Nephron (organoid): Measurements from ENCODE around the gene STON1.

ENCODE experiments used
- H3K27ac Mint-ChIP-seq, 3 experiments: 2 replicates each; pipeline ENCODE4 v1.8.0; 2020; ENCODE audit warnings: mixed read lengths in 3 of 3, mild to moderate bottlenecking in 2 of 3, moderate library complexity in 1 of 3
- H3K27me3 Mint-ChIP-seq: 2 replicates; pipeline ENCODE4 v1.8.0; 2021; ENCODE audit warnings: low read depth, mild to moderate bottlenecking, moderate library complexity, mixed read lengths
- H3K36me3 Mint-ChIP-seq: 2 replicates; pipeline ENCODE4 v1.8.0; 2020; ENCODE audit warnings: low read depth, mixed read lengths
- H3K4me1 Mint-ChIP-seq: 2 replicates; pipeline ENCODE4 v1.8.0; 2020; ENCODE audit warnings: mixed read lengths
- H3K4me3 Mint-ChIP-seq, 3 experiments: 2 replicates each; pipeline ENCODE4 v1.8.0; 2020; ENCODE audit warnings: mild to moderate bottlenecking in 3 of 3, mixed read lengths in 3 of 3, moderate library complexity in 2 of 3
- H3K9me3 Mint-ChIP-seq: 2 replicates; pipeline ENCODE4 v1.8.0; 2020; ENCODE audit warnings: mixed read lengths
- TF ChIP-seq, protein P1 (sequence below), 3 experiments: fragments of 200-600 bp; sonication (generic); IDR thresholded peaks; one replicate each; pipeline ENCODE4 v1.5.0; 2021; ENCODE audit warnings: antibody characterized with exemption in 3 of 3; ENCODE audit not compliant: unreplicated experiment in 3 of 3

Gene STON1, protein sequence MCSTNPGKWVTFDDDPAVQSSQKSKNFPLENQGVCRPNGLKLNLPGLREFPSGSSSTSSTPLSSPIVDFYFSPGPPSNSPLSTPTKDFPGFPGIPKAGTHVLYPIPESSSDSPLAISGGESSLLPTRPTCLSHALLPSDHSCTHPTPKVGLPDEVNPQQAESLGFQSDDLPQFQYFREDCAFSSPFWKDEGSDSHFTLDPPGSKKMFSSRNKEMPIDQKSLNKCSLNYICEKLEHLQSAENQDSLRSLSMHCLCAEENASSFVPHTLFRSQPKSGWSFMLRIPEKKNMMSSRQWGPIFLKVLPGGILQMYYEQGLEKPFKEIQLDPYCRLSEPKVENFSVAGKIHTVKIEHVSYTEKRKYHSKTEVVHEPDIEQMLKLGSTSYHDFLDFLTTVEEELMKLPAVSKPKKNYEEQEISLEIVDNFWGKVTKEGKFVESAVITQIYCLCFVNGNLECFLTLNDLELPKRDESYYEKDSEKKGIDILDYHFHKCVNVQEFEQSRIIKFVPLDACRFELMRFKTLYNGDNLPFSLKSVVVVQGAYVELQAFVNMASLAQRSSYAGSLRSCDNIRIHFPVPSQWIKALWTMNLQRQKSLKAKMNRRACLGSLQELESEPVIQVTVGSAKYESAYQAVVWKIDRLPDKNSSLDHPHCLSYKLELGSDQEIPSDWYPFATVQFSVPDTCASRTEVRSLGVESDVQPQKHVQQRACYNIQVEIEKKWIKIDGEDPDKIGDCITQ

DNA sequence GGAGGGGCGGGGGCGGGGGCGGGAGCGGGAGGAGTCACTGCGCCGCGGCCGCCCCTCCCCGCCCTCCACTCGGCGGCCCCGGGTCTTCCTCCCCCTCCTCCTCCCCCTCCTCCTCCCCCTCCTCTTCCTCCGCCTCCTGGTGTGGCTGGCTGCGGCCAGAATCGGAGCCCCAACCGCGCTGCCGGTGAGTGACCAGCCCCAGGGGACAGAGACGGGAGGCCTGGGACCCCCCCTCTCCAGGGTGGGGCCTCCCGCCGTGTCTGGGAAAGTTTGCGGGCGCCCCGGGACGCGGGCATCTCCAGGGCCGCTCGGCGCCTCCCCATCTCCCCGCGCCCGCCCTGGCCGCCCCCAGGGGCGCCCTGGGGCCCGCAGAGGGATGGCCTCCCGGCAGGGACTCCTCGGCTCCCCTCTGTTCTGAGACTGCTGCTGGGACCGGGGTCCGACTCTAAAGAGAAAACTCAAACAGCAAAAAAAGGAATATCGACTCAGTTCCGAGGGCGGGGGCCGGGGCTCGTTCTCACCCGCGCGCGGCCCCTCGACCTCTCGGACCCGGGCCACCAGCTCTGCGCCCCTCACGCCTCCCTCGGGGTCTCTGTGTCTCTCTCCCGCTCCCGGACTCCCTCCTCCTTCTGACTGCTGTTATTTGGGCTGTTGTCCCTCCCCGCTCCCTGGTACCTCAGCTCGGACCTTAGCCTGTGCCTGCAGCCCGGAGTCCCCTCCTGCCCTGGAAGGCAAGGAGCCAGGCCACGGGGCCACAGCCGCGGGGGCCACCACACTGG lies at the start of gene STON1:
TSS of gene STON1 (plus strand) at position 122 of the 779 bp plus-strand sequence. CDS start 50,480 bp downstream, outside the sequence.
- H3K27me3 Mint-ChIP-seq = no peaks in the 10 kb centered on the region
- TF ChIP-seq, protein P1, sequence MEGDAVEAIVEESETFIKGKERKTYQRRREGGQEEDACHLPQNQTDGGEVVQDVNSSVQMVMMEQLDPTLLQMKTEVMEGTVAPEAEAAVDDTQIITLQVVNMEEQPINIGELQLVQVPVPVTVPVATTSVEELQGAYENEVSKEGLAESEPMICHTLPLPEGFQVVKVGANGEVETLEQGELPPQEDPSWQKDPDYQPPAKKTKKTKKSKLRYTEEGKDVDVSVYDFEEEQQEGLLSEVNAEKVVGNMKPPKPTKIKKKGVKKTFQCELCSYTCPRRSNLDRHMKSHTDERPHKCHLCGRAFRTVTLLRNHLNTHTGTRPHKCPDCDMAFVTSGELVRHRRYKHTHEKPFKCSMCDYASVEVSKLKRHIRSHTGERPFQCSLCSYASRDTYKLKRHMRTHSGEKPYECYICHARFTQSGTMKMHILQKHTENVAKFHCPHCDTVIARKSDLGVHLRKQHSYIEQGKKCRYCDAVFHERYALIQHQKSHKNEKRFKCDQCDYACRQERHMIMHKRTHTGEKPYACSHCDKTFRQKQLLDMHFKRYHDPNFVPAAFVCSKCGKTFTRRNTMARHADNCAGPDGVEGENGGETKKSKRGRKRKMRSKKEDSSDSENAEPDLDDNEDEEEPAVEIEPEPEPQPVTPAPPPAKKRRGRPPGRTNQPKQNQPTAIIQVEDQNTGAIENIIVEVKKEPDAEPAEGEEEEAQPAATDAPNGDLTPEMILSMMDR (IDR thresholded peaks at IDR 0.05; ENCODE audit: unreplicated experiment in 3 of 3) = no peak
- H3K4me1 Mint-ChIP-seq = peaks cover 59% of the 10 kb centered on the region
- H3K36me3 Mint-ChIP-seq = peaks cover 10% of the 10 kb centered on the region
- H3K4me3 Mint-ChIP-seq = peak within 1 kb of the TSS; percentile 94 to 98 (median 94)
- no peaks in the 10 kb centered on the region for H3K9me3 Mint-ChIP-seq
- H3K27ac Mint-ChIP-seq = peak within 1 kb of the TSS; percentile 86 to 96 (median 87)

DNA sequence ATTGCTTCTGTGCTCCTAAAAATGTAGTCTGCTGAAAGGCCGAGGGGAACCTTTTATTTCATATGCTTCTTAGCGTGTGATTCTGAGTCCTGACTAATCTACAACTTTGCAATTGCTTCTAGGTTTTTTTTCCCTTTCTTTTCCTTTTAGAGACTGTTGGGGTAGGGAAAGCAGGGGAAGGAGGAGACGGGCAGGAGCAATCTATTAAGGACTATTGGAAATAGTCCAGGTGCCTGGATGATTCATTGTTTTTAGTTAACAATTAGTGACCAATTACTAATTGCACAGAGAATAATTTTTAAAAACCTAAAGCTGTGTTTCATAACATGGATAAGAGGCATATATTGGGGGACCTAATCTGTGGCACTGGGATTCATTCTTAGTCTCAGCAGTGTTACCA lies 49.4 kb upstream of the STON1 start:
- Mint-ChIP-seq H3K27ac (peak overlapping the region; percentile 95 to 98 (median 98)), H3K36me3 (peaks cover 41% of the 10 kb centered on the region), H3K4me3 (peak overlapping the region in 1 of 3 experiments; percentile 20), H3K27me3 (no peaks in the 10 kb centered on the region), H3K4me1 (peaks cover 58% of the 10 kb centered on the region), H3K9me3 (no peaks in the 10 kb centered on the region)
- TF ChIP-seq, protein P1 (IDR thresholded peaks at IDR 0.05; ENCODE audit: unreplicated experiment in 3 of 3) = no peak

DNA sequence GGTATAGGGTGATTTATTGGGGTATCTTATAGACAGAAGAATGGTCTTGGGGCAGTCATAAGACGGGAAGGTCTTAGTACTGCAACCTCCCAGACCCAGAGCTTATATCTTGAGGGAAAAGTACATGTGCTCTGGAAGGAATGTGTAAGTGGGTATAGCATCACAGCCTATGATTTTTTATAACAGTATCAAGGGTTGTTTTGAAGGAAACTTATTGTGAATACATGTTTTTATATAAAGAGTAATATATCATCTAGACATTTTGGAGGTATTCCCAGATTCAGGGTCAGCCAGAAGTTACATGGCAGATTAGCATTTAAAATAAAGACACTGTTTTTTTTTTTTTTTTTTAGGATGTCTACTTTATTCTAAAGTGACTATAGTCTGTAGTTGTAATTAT lies 47.6 kb upstream of the STON1 start:
- Mint-ChIP-seq H3K27me3 (no peaks in the 10 kb centered on the region), H3K9me3 (no peaks in the 10 kb centered on the region), H3K36me3 (peaks cover 42% of the 10 kb centered on the region), H3K4me1 (peaks cover 60% of the 10 kb centered on the region), H3K4me3 (no peak overlapping the region), H3K27ac (peak overlapping the region; percentile 91 to 98 (median 94))
- TF ChIP-seq, protein P1 (IDR thresholded peaks at IDR 0.05; ENCODE audit: unreplicated experiment in 3 of 3) = no peak

DNA sequence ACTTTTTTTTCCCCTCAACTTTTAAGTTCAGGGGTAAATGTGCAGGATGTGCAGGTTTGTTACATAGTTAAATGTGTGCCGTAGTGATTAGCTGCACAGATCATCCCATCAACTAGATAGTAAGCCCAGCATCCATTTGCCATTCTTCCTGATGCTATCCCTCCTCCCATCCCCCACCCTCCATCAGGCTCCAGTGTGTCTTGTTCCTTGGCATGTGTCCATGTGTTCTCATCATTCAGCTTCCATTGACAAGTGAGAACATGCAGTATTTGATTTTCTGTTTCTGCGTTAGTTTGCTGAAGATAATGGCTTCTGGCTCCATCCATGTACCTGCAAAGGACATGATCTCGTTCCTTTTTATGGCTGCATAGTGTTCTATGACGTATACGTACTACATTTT lies 47.2 kb upstream of the STON1 start:
- peak overlapping the region; percentile 91 to 98 (median 94) for H3K27ac Mint-ChIP-seq
- H3K36me3 Mint-ChIP-seq = peaks cover 39% of the 10 kb centered on the region
- peaks cover 60% of the 10 kb centered on the region for H3K4me1 Mint-ChIP-seq
- no peak overlapping the region for H3K4me3 Mint-ChIP-seq
- TF ChIP-seq, protein P1 (IDR thresholded peaks at IDR 0.05; ENCODE audit: unreplicated experiment in 3 of 3) = no peak
- no peaks in the 10 kb centered on the region for H3K9me3 Mint-ChIP-seq
- H3K27me3 Mint-ChIP-seq = no peaks in the 10 kb centered on the region

DNA sequence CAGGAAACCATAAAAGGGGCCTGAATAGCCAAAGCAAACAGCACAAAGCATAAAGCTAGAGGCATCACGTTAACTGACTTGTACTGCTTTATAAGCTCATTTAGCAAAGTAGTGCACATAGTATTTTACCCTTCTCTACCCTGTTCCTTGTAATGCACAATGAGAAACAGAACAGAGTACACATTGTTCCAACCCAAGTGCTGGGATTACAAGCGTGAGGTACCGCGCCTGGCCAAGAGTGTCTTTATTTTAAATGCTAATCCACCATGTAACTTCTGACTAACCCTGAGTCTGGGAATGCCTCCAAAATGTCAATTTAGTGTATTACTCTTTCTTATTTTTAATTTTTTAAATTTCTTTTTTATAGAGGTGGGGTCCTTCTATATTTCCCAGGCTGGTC lies 46.4 kb upstream of the STON1 start:
- Mint-ChIP-seq H3K4me3 (no peak overlapping the region), H3K27ac (peak overlapping the region; percentile 94 to 98 (median 96)), H3K9me3 (no peaks in the 10 kb centered on the region), H3K4me1 (peaks cover 58% of the 10 kb centered on the region), H3K27me3 (no peaks in the 10 kb centered on the region), H3K36me3 (peaks cover 34% of the 10 kb centered on the region)
- TF ChIP-seq, protein P1 (IDR thresholded peaks at IDR 0.05; ENCODE audit: unreplicated experiment in 3 of 3) = no peak
